Kidney (tissue), 14 donors: ENCODE results near the gene KCNJ16. TPM values are rescaled to one million over a fixed set of nuclear protein-coding genes. Genes with fewer than 3 reads are reported as not detected.

ENCODE experiments used
- DNase-seq, 5 donors: peaks; one replicate each; pipeline ENCODE4 v3.0.0-alpha.2; 2013 to 2020
- FAIRE-seq: peaks from 2 replicates; lab custom pipeline; 2012; peaks lifted over from hg19 to GRCh38; lab: Jason Lieb, UNC
- H3K27ac ChIP-seq, 2 donors: one replicate each; pipeline ENCODE4 v1.7.0; 2013; ENCODE audit warnings: low read depth in 2 of 2, low read length in 2 of 2, inconsistent platforms in 1 of 2
- H3K27me3 ChIP-seq: one replicate; pipeline ENCODE4 v1.7.1; 2013; ENCODE audit warnings: low read length, inconsistent platforms; ENCODE audit not compliant: control insufficient read depth, insufficient read depth
- H3K36me3 ChIP-seq, 3 donors: one replicate each; pipeline versions ENCODE4 v1.7.0 to v1.7.1; 2013; ENCODE audit warnings: low read length in 3 of 3, control low read depth in 1 of 3, inconsistent platforms in 1 of 3; ENCODE audit not compliant: insufficient read depth in 3 of 3, control insufficient read depth in 2 of 3
- H3K4me1 ChIP-seq, 3 donors: one replicate each; pipeline versions ENCODE4 v1.7.0 to v1.7.1; 2013; ENCODE audit warnings: low read length in 3 of 3, inconsistent platforms in 1 of 3, low read depth in 1 of 3; ENCODE audit not compliant: control insufficient read depth in 2 of 3, insufficient read depth in 2 of 3
- H3K4me3 ChIP-seq, 3 donors: one replicate each; pipeline versions ENCODE4 v1.7.0 to v1.8.1; 2013; ENCODE audit warnings: low read length in 3 of 3, control low read depth in 1 of 3, inconsistent platforms in 1 of 3
- H3K9ac ChIP-seq, 3 donors: one replicate each; pipeline versions ENCODE4 v1.7.0 to v1.7.1; 2013; ENCODE audit warnings: low read length in 3 of 3, control low read depth in 1 of 3, inconsistent platforms in 1 of 3
- H3K9me3 ChIP-seq, 3 donors: one replicate each; pipeline versions ENCODE4 v1.7.0 to v1.7.1; 2013; ENCODE audit warnings: low read length in 3 of 3, control low read depth in 1 of 3, inconsistent platforms in 1 of 3; ENCODE audit not compliant: control insufficient read depth in 2 of 3, insufficient read depth in 1 of 3
- CTCF ChIP-seq: IDR thresholded peaks from 3 replicates; pipeline ENCODE4 v1.5.1; 2012; ENCODE audit warnings: mild to moderate bottlenecking, moderate library complexity, borderline replicate concordance; ENCODE audit not compliant: insufficient read depth; ENCODE audit errors: extremely low read depth
- intact Hi-C: fragments of 100-400 bp; cut with DNase I; formaldehyde crosslinking; loops from one replicate; pipeline ENCODE4 v1.11.1; 2022
- polyA plus RNA-seq: library from polyadenylated mRNA; stranded (reverse); fragments of 350-450 nt; fragmentation: Illumina TruSeq; extraction: RNeasy Lipid Tissue Mini Kit (QIAGEN cat#74804); gene quantifications from one replicate; pipeline ENCODE4 v1.2.3, GENCODE V29; 2014; ENCODE audit warnings: low read depth, low replicate concordance; ENCODE audit not compliant: insufficient read depth
- total RNA-seq: library from RNA; stranded (reverse); fragmentation: NEBNext Ultra II Directional; extraction: Animal tissue kit (Norgen Biotek cat#: 25700); gene quantifications from one replicate; pipeline ENCODE4 v1.2.1, GENCODE V29; 2021
- donor health status: control.
- donor health status: control.
- donor health status: control.
- donor health status: control.
- donor health status: control.
- donor health status: DM: yes; HTN: yes; CAD: no.
- donor health status: Normal renal cell carcinoma (clear cell type).

Gene KCNJ16
- total and polyA plus RNA-seq, 2 donors from 2014 or later = 163 to 281 TPM

GRCh38 chr17:70153210-70153609 lies 78.2 kb downstream of the KCNJ16 start:
- Histone ChIP-seq H3K9ac (no peak overlapping the region), H3K4me1 (no peaks in the 10 kb centered on the region), H3K36me3 (no peaks in the 10 kb centered on the region), H3K4me3 (no peak overlapping the region), H3K9me3 (no peaks in the 10 kb centered on the region), H3K27me3 (no peaks in the 10 kb centered on the region), H3K27ac (no peak overlapping the region)
- DNase-seq = no peak
- intact Hi-C loops = no loop called here
- no peak for FAIRE-seq
- no peak for TF ChIP-seq CTCF

GRCh38 chr17:70157151-70157550 lies 82.1 kb downstream of the KCNJ16 start:
- DNase-seq = no peak
- TF ChIP-seq CTCF = no peak
- Histone ChIP-seq H3K27me3 (no peaks in the 10 kb centered on the region), H3K27ac (no peak overlapping the region), H3K4me1 (no peaks in the 10 kb centered on the region), H3K4me3 (no peak overlapping the region), H3K9ac (no peak overlapping the region), H3K9me3 (no peaks in the 10 kb centered on the region), H3K36me3 (no peaks in the 10 kb centered on the region)
- FAIRE-seq = no peak
- intact Hi-C loops = no loop called here

GRCh38 chr17:70158180-70158579 lies 83.2 kb downstream of the KCNJ16 start:
- H3K36me3 ChIP-seq = no peaks in the 10 kb centered on the region
- no peak for FAIRE-seq
- no peaks in the 10 kb centered on the region for H3K27me3 ChIP-seq
- H3K27ac ChIP-seq = no peak overlapping the region
- no peak for DNase-seq
- no peaks in the 10 kb centered on the region for H3K9me3 ChIP-seq
- intact Hi-C loops = no loop called here
- H3K4me3 ChIP-seq = no peak overlapping the region
- no peaks in the 10 kb centered on the region for H3K4me1 ChIP-seq
- no peak overlapping the region for H3K9ac ChIP-seq
- no peak for TF ChIP-seq CTCF

GRCh38 chr17:70158591-70158990 lies 83.6 kb downstream of the KCNJ16 start:
- no peaks in the 10 kb centered on the region for H3K27me3 ChIP-seq
- no peak overlapping the region for H3K4me3 ChIP-seq
- H3K36me3 ChIP-seq = no peaks in the 10 kb centered on the region
- no peaks in the 10 kb centered on the region for H3K9me3 ChIP-seq
- no peaks in the 10 kb centered on the region for H3K4me1 ChIP-seq
- no peak overlapping the region for H3K9ac ChIP-seq
- intact Hi-C loops = no loop called here
- H3K27ac ChIP-seq = peak overlapping the region in 1 of 2 donors; percentile 17
- no peak for TF ChIP-seq CTCF
- DNase-seq = no peak
- no peak for FAIRE-seq
